ENCODE data around the gene SARM1.

GRCh38 chr17:28391401-28391800 lies 19.9 kb downstream of the SARM1 start:
- TF ChIP-seq POLR2AphosphoS5 (IDR thresholded peaks at IDR 0.05; ENCODE audit: insufficient read depth, low read depth, low read length) (no peak), CTCF (IDR thresholded peaks at IDR 0.05; ENCODE audit: extremely low read depth in 1 of 2, insufficient read depth in 1 of 2, low read depth in 1 of 2, low read length in 2 of 2) (no peak), POLR2A (IDR thresholded peaks at IDR 0.05; ENCODE audit: low read depth, low read length) (no peak), FOS (IDR thresholded peaks at IDR 0.05; ENCODE audit: borderline replicate concordance, insufficient read depth, low read length) (no peak), EZH2 (IDR thresholded peaks at IDR 0.05; ENCODE audit: borderline replicate concordance, low read depth, low read length, severe bottlenecking) (no peak)
